Measurements from ENCODE around the gene ALG12.

Gene ALG12

GRCh38 chr22:49957826-49958365 is 39.7 kb upstream of the ALG12 start:
- DNase-seq (ENCODE audit: low spot score), result no peak

GRCh38 chr22:49956914-49957825 is 38.9 kb upstream of the ALG12 start:
- no peak for DNase-seq (ENCODE audit: low spot score)

- no peak for DNase-seq (ENCODE audit: low spot score)
These were observed 38.2 kb upstream of the ALG12 start for GRCh38 chr22:49956418-49956770.

- DNase-seq (ENCODE audit: low spot score), result no peak
These were observed 37.6 kb upstream of the ALG12 start for GRCh38 chr22:49955581-49956417.

- no peak for DNase-seq (ENCODE audit: low spot score)
These were observed 36.8 kb upstream of the ALG12 start for GRCh38 chr22:49954991-49955580.

GRCh38 chr22:49954354-49954753 is 36.1 kb upstream of the ALG12 start:
- no peak for DNase-seq (ENCODE audit: low spot score)

GRCh38 chr22:49953680-49954344 is 35.6 kb upstream of the ALG12 start:
- no peak for DNase-seq (ENCODE audit: low spot score)

- no peak for DNase-seq (ENCODE audit: low spot score)
These were observed 34.9 kb upstream of the ALG12 start for GRCh38 chr22:49953027-49953679.

- no peak for DNase-seq (ENCODE audit: low spot score)
These were observed 34.0 kb upstream of the ALG12 start for GRCh38 chr22:49951986-49952896.

GRCh38 chr22:49951678-49951985 is 33.4 kb upstream of the ALG12 start:
- no peak for DNase-seq (ENCODE audit: low spot score)

GRCh38 chr22:49951000-49951677 is 32.9 kb upstream of the ALG12 start:
- DNase-seq (ENCODE audit: low spot score), result no peak

- no peak for DNase-seq (ENCODE audit: low spot score)
These were observed 32.3 kb upstream of the ALG12 start for GRCh38 chr22:49950396-49950994.

- DNase-seq (ENCODE audit: low spot score), result no peak
These were observed 31.7 kb upstream of the ALG12 start for GRCh38 chr22:49949914-49950292.

GRCh38 chr22:49948958-49949913 is 31.0 kb upstream of the ALG12 start:
- DNase-seq (ENCODE audit: low spot score), result no peak

GRCh38 chr22:49948116-49948957 is 30.1 kb upstream of the ALG12 start:
- no peak for DNase-seq (ENCODE audit: low spot score)

GRCh38 chr22:49947296-49947622 is 29.0 kb upstream of the ALG12 start:
- no peak for DNase-seq (ENCODE audit: low spot score)

GRCh38 chr22:49946612-49947295 is 28.5 kb upstream of the ALG12 start:
- DNase-seq (ENCODE audit: low spot score), result no peak

Measured in RKO (cell line).